Osteoblast (primary cell): ENCODE data around the gene MELK. TPM values are rescaled to one million over a fixed set of nuclear protein-coding genes. Genes with fewer than 3 reads are reported as not detected.

ENCODE experiments used
- DNase-seq: peaks from one replicate; pipeline ENCODE4 v3.0.0; 2011; ENCODE audit warnings: low spot score, mixed read lengths; ENCODE audit not compliant: insufficient read length; ENCODE audit errors: missing footprints
- H2AFZ ChIP-seq: 2 replicates; pipeline ENCODE4 v1.6.0; 2011; ENCODE audit warnings: mild to moderate bottlenecking, low read length
- H3K27ac ChIP-seq: 2 replicates; pipeline ENCODE4 v1.5.1; 2011; ENCODE audit warnings: mild to moderate bottlenecking, low read depth, low read length, moderate library complexity
- H3K27me3 ChIP-seq: 2 replicates; pipeline ENCODE4 v1.6.0; 2012; ENCODE audit warnings: mild to moderate bottlenecking, control low read depth, inconsistent platforms, low read length, moderate library complexity; ENCODE audit not compliant: insufficient read depth
- H3K36me3 ChIP-seq: 2 replicates; pipeline ENCODE4 v1.5.1; 2011; ENCODE audit warnings: mild to moderate bottlenecking, low read length, control low read depth, moderate library complexity; ENCODE audit not compliant: insufficient read depth
- H3K4me1 ChIP-seq: 2 replicates; pipeline ENCODE4 v1.5.1; 2011; ENCODE audit warnings: mild to moderate bottlenecking, low read length, control low read depth, moderate library complexity; ENCODE audit not compliant: insufficient read depth
- H3K4me2 ChIP-seq: 2 replicates; pipeline ENCODE4 v1.6.0; 2011; ENCODE audit warnings: mild to moderate bottlenecking, low read length; ENCODE audit not compliant: insufficient read depth
- H3K4me3 ChIP-seq: fragments of 200-600 bp; sonication (generic); 3 replicates; pipeline ENCODE4 v1.5.1; 2012; ENCODE audit warnings: mild to moderate bottlenecking, low read length, inconsistent platforms; ENCODE audit not compliant: insufficient read depth
- H3K79me2 ChIP-seq: 2 replicates; pipeline ENCODE4 v1.6.0; 2012; ENCODE audit warnings: mild to moderate bottlenecking, low read length, control low read depth, inconsistent platforms; ENCODE audit not compliant: insufficient read depth
- H3K9me3 ChIP-seq: 2 replicates; pipeline ENCODE4 v1.5.1; 2011; ENCODE audit warnings: low read depth, low read length, control low read depth
- H4K20me1 ChIP-seq: 2 replicates; pipeline ENCODE4 v1.6.0; 2012; ENCODE audit warnings: mild to moderate bottlenecking, low read length, control low read depth; ENCODE audit not compliant: insufficient read depth
- CTCF ChIP-seq: IDR thresholded peaks from 2 replicates; pipeline ENCODE4 v1.5.1; 2011; ENCODE audit warnings: mild to moderate bottlenecking, low read depth, low read length, moderate library complexity; ENCODE audit errors: extremely low read depth
- total RNA-seq: library from RNA; depleted of rRNA; stranded (reverse); fragments of >200 nt; gene quantifications from 2 replicates; pipeline ENCODE4 v1.2.3, GENCODE V29; 2012

The MELK gene
- total RNA-seq, 1 donor: 8.3 TPM

- H3K4me3 ChIP-seq: no peak overlapping the region
- no peak for TF ChIP-seq CTCF
- peaks cover 9% of the 10 kb centered on the region for H3K36me3 ChIP-seq
Observed at GRCh38 chr9:36656842-36657241, 84.1 kb downstream of the MELK start.

GRCh38 chr9:36659500-36659899, 86.8 kb downstream of the MELK start:
- Histone ChIP-seq H3K36me3 (peaks cover 9% of the 10 kb centered on the region), H3K9me3 (no peaks in the 10 kb centered on the region), H2AFZ (no peak overlapping the region), H3K27ac (no peak overlapping the region), H4K20me1 (no peaks in the 10 kb centered on the region), H3K4me3 (no peak overlapping the region), H3K4me2 (no peak overlapping the region), H3K27me3 (no peaks in the 10 kb centered on the region), H3K79me2 (peaks cover 3% of the 10 kb centered on the region), H3K4me1 (no peaks in the 10 kb centered on the region)
- TF ChIP-seq CTCF: no peak
- DNase-seq: no peak

More at GRCh38 chr9:36656842-36657241, 84.1 kb downstream of the MELK start:
- Histone ChIP-seq H2AFZ (no peak overlapping the region), H4K20me1 (no peaks in the 10 kb centered on the region), H3K79me2 (no peaks in the 10 kb centered on the region), H3K27ac (no peak overlapping the region), H3K4me2 (no peak overlapping the region), H3K9me3 (no peaks in the 10 kb centered on the region), H3K27me3 (no peaks in the 10 kb centered on the region), H3K4me1 (no peaks in the 10 kb centered on the region)
- no peak for DNase-seq

GRCh38 chr9:36664806-36665205, 92.1 kb downstream of the MELK start:
- no peak overlapping the region for H3K27ac ChIP-seq
- no peak overlapping the region for H3K4me2 ChIP-seq
- no peak overlapping the region for H3K4me3 ChIP-seq
- peaks cover 6% of the 10 kb centered on the region for H3K79me2 ChIP-seq
- peak overlapping the region; percentile 11 for H2AFZ ChIP-seq
- no peak for TF ChIP-seq CTCF
- peaks cover 13% of the 10 kb centered on the region for H3K36me3 ChIP-seq
- H3K27me3 ChIP-seq: no peaks in the 10 kb centered on the region
- H3K9me3 ChIP-seq: no peaks in the 10 kb centered on the region
- H4K20me1 ChIP-seq: no peaks in the 10 kb centered on the region
- H3K4me1 ChIP-seq: peaks cover 9% of the 10 kb centered on the region
- no peak for DNase-seq

GRCh38 chr9:36665387-36665786, 92.7 kb downstream of the MELK start:
- TF ChIP-seq CTCF: no peak
- H3K27ac ChIP-seq: no peak overlapping the region
- no peak for DNase-seq
- no peak overlapping the region for H3K4me3 ChIP-seq
- H3K4me2 ChIP-seq: no peak overlapping the region
- peaks cover 9% of the 10 kb centered on the region for H3K4me1 ChIP-seq
- no peaks in the 10 kb centered on the region for H3K27me3 ChIP-seq
- H4K20me1 ChIP-seq: no peaks in the 10 kb centered on the region
- peaks cover 6% of the 10 kb centered on the region for H3K79me2 ChIP-seq
- no peaks in the 10 kb centered on the region for H3K9me3 ChIP-seq
- H3K36me3 ChIP-seq: peaks cover 14% of the 10 kb centered on the region
- no peak overlapping the region for H2AFZ ChIP-seq
